GM18505 (cell line): ENCODE measurements around the gene EYA4.
"Not testable (repeated sequence)": the region's sequence is repeated elsewhere in the genome, so short reads cannot be mapped to it uniquely, and the experiment has no call there.

Experiments used
- ATAC-seq: cut with Tn5 transposase; IDR thresholded peaks from one replicate; pipeline ENCODE4 v1.9.1; 2021; ENCODE audit not compliant: unreplicated experiment
- POLR2A ChIP-seq: IDR thresholded peaks from 4 replicates; pipeline ENCODE4 v1.6.1; 2011; ENCODE audit warnings: borderline replicate concordance; ENCODE audit not compliant: insufficient read depth, insufficient read length; ENCODE audit errors: extremely low read depth

EYA4 gene

DNA sequence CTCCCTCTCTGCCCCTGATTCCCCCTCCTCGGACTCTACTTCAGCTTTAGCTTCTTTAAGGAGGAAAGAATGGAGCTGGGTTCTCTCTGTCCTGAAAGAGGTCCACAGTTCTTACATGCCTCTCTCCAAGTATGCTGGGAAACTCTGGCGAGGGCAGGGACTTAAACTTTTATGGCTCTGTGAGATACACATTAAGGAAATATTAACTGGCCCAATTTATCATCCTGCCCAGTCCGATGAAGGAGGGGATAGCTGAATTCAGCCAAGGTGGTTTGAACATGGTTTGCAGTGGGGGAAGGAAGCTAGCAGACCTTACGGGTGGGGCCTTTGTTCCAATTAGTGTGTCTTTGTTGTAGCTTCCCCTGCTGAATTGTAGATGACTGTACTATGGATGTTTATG lies 121.7 kb downstream of the EYA4 start:
- no peak for TF ChIP-seq POLR2A
- ATAC-seq = no peak

DNA sequence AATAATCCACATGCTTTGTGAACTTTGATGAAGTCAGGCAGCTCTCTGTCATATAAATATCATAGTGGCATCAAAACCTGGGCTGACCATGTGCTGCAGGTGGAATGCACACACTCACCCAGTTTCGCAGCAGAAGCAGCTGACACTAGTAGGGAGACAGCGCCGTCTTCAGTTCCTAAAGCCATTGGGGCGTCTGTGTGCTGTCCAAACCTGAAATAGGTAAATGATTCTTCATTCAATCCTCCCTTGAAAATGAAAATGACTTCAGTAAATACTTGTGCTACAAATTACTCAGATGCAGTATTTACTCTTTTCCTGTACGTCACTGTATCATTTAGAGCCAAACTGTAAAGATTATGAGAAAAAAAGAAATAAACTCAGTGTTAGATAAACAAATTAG lies 127.5 kb downstream of the EYA4 start:
- TF ChIP-seq POLR2A = no peak
- no peak for ATAC-seq

DNA sequence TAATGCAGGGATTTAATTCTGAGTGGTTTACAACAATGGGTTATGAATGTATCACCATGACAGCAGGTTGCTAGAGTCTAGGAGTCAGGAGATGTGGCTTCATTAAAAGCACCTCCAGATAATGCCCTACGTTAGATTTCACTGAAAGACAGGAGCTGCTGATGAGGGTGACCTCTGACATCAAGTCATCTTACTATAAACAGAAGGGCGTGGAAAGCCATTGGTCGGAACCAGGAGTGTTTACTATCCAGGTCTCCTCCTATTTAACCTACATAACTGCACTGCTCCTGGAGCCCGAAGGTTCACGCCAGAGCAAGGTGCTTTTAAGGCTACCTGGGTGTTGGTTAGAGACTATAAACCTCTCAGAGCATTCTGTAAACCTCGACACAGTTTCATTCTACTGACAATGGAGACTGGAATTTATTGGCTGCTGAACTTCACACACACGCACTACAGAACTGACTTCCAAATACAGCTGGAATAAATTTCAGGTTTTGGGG lies 128.7 kb downstream of the EYA4 start:
- no peak for ATAC-seq
- TF ChIP-seq POLR2A = no peak

DNA sequence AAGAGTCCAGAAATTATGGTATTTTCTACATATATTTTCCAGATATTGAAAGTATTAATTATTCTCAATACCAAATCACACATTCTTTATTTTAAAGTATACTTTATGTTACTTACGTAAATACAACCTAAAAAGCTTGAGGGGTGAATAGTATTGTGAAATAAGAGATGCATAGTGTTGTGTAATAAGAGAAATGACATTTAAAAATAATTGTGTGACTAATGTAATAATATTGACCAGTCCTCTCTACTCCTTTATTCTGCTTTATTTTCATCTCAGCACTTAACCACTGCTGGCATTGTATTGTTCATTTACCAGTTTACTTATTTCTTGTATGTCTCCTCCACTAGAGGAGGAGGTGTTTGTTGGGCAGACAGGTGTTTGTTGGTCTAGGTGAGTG lies 135.6 kb downstream of the EYA4 start:
- TF ChIP-seq POLR2A = no peak
- no peak for ATAC-seq

DNA sequence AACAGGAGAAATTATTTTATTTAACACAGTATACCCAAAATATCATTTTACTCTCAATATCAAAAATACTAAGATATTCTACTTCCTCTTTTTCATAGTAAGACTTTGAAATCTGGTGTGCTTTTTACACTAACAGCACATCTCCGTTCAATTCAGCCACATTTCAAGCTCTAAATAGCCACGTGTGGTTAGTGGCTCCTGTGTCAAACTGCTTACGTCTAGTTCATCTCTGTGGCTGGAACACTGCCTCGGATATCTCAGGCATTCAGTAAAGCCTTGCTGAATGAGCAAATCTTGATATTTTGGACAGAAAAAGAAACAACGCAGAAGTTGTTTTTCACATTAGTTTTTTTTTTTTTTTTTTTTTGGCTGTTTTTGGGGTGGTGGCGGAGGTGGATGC lies 136.1 kb downstream of the EYA4 start:
- ATAC-seq = no peak
- TF ChIP-seq POLR2A = no peak

DNA sequence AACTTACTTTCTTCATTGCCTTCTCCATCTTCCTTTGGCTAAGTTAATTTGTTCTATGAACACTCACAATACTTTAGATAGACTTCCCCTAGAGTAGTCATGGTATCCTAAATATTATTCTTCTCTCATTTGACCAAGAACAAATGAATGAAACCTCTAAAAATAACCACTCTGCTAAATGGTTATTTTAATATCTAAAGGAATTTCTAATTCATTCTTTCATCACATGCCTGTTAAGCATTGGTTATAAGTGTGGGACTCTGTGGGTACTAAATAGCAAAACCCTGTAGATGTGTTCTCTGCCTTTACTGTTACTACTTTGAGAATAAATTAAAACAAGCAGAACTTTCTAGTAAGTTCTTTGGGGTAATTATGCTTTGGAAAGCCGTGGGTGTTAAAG lies 138.9 kb downstream of the EYA4 start:
- ATAC-seq = no peak
- no peak for TF ChIP-seq POLR2A

DNA sequence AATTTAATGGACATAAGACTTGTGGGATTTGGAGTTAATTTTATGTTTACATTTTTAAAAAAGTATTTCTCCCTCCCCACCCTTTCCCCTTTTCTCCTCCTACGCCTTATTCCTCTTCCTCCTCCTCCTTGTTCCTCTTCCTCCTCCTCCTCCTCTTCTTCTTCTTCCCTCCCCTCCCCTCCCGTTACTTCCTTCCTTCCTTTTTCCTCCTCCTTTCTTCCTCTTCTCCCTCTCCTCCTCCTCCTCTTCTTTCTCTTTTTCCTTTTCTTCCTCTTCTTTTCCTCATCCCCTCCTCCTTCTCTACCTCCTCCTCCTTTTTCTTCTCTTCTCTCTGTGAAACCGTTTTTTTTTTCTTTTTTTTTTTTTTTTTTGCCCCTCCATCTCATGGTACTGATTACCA lies 139.6 kb downstream of the EYA4 start:
- no peak for ATAC-seq
- no peak for TF ChIP-seq POLR2A

DNA sequence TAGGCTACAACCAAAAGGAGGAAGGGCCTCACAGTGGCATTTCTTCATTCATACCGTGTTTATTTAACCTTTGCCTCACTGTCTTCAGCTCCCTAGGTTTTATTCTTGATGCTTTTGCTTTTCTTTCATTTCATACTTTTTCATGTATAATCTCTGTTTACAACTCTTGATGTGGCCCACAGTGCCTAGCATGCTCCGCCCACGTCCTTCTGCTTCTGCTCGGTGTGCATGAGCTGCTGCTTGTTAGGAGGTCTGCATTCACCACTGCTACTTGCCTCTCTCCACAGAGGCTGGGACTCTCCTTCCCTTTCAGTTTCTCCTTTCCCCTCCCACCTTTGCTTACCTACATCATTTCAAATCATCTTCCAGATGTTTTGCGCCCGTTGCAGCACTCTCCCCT lies 147.6 kb downstream of the EYA4 start:
- no peak for ATAC-seq
- TF ChIP-seq POLR2A = no peak

DNA sequence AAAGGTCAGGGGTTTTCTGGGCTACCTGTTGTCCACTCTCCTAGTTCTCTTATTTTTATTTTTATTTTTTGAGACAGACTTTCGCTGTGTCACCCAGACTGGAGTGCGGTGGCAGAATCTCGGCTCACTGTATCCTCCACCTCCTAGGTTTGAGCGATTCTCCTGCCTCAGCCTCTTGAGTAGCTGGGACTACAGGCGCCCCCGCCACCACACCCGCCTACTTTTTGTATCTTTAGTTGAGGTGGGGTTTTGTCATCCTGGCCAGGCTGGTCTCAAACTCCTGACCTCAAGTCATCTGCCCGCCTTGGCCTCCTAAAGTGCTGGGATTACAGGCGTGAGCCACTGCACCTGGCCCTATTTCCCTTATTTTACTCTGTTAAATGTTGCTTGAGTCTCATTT lies 149.0 kb downstream of the EYA4 start:
- no peak for ATAC-seq
- no peak for TF ChIP-seq POLR2A

DNA sequence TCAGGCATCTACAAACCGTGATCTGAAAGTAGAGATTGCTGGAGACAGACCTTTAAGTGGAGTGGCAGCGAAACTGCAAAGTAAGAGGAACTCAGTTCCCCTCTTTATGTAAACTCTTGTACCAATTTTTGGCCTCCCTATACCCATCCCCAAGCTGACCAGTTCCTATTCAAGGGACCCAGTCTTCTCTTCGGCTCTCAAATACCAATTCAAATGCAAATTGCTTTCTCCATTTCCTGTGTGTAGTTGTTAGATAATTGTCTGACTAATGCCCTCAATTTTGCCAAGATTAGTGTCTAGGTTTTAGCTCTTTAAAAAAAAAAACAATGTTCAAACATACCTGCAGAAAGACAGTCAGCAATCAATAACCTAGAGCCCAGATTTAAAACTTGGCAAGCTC lies 150.9 kb downstream of the EYA4 start:
- TF ChIP-seq POLR2A = no peak
- ATAC-seq = no peak

DNA sequence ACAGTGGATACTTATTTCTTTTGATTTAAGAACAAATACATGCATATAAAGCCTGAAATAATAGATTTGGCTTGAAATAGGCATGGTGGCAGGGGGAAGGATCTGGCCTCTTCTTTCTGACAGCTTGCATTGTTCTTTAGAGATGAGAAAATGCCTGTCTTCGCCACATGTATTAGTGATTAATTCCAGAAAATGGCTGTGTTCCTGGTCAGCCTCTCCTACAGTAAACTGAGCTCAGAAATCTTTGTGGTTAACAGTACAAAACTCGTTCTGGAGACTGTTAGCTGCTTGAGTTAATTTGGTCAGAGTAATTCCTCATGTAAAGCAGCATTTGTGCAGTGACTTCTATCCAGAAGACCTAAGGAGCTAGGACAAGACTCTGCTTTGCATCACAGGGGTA lies 151.5 kb downstream of the EYA4 start:
- no peak for ATAC-seq
- no peak for TF ChIP-seq POLR2A

DNA sequence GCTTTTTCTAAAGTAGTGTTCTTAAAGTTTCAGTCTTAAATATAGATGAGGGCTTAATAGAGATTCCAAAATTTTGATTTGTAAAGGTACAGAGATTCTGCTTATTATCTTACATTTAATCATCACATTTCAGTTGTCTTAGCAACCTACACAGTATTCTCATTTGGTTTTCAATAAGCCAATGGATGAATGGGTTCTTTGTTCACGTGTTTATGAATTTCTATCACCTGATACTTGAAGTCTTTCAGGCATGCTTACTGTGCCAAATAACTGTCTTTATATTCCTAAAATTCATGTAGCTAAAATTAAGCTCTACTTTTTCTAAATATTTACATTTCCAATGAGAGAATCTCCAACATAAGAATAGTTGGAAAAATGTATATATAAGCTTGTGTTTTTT lies 152.7 kb downstream of the EYA4 start:
- no peak for TF ChIP-seq POLR2A
- no peak for ATAC-seq

DNA sequence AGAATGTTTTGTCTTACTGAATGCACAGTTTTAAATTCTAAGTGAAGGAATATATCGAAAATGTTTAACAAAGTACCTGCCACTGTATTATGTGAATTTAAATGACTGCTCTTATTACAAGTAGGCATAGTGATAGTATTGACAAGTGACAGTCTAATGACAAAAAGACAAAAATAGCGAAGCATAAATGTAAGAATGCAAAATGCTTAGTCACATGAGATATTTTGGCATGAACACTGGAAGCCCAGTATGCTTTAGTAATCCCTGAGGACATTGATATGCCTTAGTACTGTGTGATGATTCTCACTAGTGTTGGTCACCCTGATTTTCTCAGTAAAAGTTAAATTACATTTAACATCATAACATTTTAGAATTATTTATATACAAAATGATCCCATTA lies 153.5 kb downstream of the EYA4 start:
- no peak for TF ChIP-seq POLR2A

DNA sequence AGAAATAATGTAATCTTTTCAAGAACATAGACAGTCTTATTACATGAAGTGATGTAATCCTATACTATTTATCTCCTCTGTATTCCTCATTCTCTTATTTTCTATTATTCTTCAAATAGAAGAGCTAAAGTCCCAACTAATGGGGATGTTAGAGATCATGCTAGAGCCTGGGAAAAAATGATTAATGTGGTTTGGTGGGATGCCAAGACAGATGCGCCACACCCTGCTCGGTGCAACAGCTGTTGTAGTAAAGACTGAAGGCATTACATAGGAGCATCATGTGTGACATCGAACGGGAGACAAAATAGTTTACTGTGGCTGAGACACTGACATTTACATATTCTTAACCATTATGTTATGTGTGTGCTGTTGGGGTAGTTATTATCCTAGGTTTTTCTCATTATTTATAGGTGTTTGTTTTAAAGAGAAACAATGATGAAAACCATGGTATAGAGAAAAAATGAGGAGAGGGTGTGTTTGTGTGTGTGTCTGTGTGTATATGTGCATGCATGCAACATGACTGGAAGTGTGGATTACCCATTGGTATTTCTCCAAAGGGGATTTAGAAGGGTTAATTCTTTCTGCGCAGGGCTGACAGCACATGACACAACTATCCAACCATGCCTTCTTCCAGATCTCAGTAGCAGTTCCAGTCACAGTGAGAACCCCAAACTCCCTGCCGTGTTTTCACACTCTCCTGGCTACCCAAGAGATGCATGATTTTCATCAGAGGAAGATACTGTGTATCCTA lies 155.3 kb downstream of the EYA4 start:
- no peak for TF ChIP-seq POLR2A
- no peak for ATAC-seq

More for the DNA sequence above, 153.5 kb downstream of the EYA4 start:
- no peak for ATAC-seq

DNA sequence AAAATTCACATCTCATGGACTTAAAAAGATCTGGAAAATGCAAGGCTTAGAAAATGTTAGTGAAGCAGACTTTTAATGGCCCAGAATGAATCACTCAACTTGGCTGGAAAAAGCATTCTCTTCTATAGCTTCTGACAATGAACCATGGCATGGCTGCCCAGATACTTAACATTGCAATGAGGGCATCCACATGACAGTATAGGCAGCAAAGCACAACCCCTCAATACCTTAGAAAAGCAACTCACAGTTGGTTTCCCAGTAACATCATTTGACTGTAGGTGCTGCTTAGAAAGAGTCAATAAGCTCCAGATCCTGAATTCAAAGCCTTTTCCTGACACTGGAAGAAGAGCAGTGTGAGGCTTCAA lies 155.8 kb downstream of the EYA4 start:
- TF ChIP-seq POLR2A = no peak
- no peak for ATAC-seq

DNA sequence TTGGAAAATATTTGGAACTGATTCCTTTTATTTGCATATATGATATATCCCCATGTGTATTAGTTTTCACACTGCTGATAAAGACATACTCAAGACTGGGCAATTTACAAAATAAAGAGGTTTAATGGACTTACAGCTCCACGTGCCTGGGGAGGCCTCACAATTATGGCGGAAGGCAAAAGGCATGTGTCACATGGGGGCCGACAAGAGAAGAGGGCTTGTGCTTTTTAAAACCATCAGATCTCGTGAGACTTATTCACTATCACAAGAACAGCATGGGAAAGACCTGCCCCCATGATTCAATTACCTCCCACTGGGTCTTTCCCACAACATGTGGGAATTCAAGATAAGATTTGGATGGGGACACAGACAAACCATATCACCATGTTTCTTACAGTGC lies 156.4 kb downstream of the EYA4 start:
- ATAC-seq = not testable (repeated sequence)
